Tibial nerve (tissue), 4 donors: Measurements from ENCODE around the gene MYOZ3. TPM values are rescaled to one million over a fixed set of nuclear protein-coding genes. Genes with fewer than 3 reads are reported as not detected.

Experiments used
- DNase-seq, 2 donors: peaks; one replicate each; pipeline ENCODE4 v3.0.0-alpha.2; 2019; ENCODE audit warnings: low spot score in 2 of 2
- H3K27ac ChIP-seq, 4 donors: fragments of 200-600 bp; sonication (generic) in 3 of 4; one replicate each; pipeline ENCODE4 v1.5.1; 2017 to 2019; ENCODE audit warnings: mild to moderate bottlenecking in 1 of 4
- H3K27me3 ChIP-seq, 2 donors: fragments of 200-600 bp; sonication (generic) in 1 of 2; one replicate each; pipeline versions ENCODE4 v1.5.1 to v1.6.0; 2017 to 2019
- H3K36me3 ChIP-seq, 3 donors: fragments of 200-600 bp; sonication (generic); one replicate each; pipeline ENCODE4 v1.5.1; 2018 to 2019
- H3K4me1 ChIP-seq, 4 donors: fragments of 200-600 bp; sonication (generic) in 3 of 4; one replicate each; pipeline ENCODE4 v1.5.1; 2017 to 2019
- H3K4me3 ChIP-seq, 4 donors: fragments of 200-600 bp; sonication (generic) in 3 of 4; one replicate each; pipeline ENCODE4 v1.5.1; 2017 to 2019; ENCODE audit warnings: mild to moderate bottlenecking in 1 of 4, moderate library complexity in 1 of 4
- H3K9me3 ChIP-seq, 4 donors: fragments of 200-600 bp; sonication (generic) in 3 of 4; one replicate each; pipeline ENCODE4 v1.5.1; 2017 to 2019
- EP300 ChIP-seq, 2 donors: sonication (generic); formaldehyde crosslinking; IDR thresholded peaks; one replicate each; pipeline ENCODE4 v1.6.1; 2017; ENCODE audit warnings: antibody characterized with exemption in 2 of 2, mild to moderate bottlenecking in 1 of 2
- POLR2A ChIP-seq, 2 donors: fragments of 450-650 bp; IDR thresholded peaks; one replicate each; pipeline ENCODE4 v1.6.1; 2017; ENCODE audit warnings: antibody characterized with exemption in 2 of 2, mild to moderate bottlenecking in 2 of 2, moderate library complexity in 2 of 2
- WGBS, 2 donors: methylation state at CpG; one replicate each; pipeline ENCODE4 v1.1.5; 2018; 5-methylcytosine and 5-hydroxymethylcytosine counted together
- total RNA-seq, 4 donors: library from RNA; depleted of rRNA; stranded (reverse); fragments of >200 nt; gene quantifications; one replicate each; pipeline ENCODE4 v1.1.0, GENCODE V29; 2016
- TF ChIP-seq, protein P1 (sequence below), 5 experiments: fragments of 200-600 bp in 3 of 5; fragments of 450-650 bp in 2 of 5; sonication (generic) in 3 of 5; IDR thresholded peaks; one replicate each; pipeline ENCODE4 v1.5.1; 2016 to 2019; ENCODE audit warnings: antibody characterized with exemption in 5 of 5, mild to moderate bottlenecking in 3 of 5, moderate library complexity in 2 of 5

The MYOZ3 gene
- total RNA-seq, 4 donors from 2014 or later, result 0.30 to 9.0 (median 4.6) TPM

DNA sequence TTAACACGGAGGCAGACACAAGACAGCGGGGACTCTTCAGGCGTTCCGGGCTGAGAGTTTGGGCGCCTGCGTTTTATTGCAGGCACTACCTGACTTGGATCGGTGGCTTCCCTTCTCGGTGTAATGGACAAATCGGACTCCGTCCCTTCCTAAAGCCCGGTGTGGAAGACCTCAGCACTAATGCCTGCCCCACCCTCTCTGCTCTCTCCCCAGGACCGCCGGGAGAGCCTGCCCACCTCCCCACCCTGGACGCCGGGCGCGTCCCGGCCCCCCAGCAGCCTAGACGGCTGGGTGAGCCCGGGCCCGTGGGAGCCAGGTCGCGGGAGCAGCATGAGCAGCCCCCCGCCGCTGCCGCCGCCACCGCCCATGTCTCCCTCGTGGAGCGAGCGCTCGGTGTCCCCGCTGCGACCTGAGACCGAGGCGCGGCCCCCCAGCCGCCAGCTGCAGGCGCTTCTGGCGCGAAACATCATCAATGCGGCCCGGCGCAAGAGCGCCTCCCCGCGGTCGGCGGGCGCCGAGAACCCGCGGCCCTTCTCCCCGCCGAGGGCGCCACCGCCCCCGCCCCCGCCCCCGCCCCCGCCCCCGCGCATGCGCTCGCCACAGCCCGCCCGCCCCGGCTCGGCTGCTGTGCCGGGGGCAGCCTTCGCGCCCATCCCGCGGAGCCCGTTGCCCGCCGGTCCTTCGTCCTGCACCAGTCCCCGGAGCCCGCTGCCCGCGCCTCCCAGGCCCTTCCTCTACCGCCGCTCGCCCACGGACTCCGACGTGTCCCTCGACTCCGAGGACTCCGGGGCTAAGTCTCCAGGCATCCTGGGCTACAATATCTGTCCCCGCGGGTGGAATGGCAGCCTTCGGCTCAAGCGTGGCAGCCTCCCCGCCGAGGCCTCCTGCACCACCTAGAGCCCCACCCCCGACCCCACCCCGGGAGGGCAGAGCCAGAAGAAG lies 4.6 kb upstream of the MYOZ3 start:
- DNase-seq, result no peak
- Histone ChIP-seq H3K27ac (peak overlapping the region; percentile 65 to 85 (median 80)), H3K4me3 (peak overlapping the region; percentile 28 to 66 (median 62)), H3K27me3 (no peaks in the 10 kb centered on the region), H3K36me3 (no peaks in the 10 kb centered on the region), H3K4me1 (peaks cover 0 to 94% (median 39%) of the 10 kb centered on the region in 4 donors), H3K9me3 (no peaks in the 10 kb centered on the region)
- TF ChIP-seq POLR2A (IDR thresholded peaks at IDR 0.05) (no peak), EP300 (IDR thresholded peaks at IDR 0.05) (peak in 1 of 2 donors; percentile 45)
- TF ChIP-seq, protein P1, sequence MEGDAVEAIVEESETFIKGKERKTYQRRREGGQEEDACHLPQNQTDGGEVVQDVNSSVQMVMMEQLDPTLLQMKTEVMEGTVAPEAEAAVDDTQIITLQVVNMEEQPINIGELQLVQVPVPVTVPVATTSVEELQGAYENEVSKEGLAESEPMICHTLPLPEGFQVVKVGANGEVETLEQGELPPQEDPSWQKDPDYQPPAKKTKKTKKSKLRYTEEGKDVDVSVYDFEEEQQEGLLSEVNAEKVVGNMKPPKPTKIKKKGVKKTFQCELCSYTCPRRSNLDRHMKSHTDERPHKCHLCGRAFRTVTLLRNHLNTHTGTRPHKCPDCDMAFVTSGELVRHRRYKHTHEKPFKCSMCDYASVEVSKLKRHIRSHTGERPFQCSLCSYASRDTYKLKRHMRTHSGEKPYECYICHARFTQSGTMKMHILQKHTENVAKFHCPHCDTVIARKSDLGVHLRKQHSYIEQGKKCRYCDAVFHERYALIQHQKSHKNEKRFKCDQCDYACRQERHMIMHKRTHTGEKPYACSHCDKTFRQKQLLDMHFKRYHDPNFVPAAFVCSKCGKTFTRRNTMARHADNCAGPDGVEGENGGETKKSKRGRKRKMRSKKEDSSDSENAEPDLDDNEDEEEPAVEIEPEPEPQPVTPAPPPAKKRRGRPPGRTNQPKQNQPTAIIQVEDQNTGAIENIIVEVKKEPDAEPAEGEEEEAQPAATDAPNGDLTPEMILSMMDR (IDR thresholded peaks at IDR 0.05), result peak; percentile 75 to 95 (median 89)
- 6 to 12% methylated on average over 21 to 50 of the region's 99 CpGs for WGBS, 2 donors

DNA sequence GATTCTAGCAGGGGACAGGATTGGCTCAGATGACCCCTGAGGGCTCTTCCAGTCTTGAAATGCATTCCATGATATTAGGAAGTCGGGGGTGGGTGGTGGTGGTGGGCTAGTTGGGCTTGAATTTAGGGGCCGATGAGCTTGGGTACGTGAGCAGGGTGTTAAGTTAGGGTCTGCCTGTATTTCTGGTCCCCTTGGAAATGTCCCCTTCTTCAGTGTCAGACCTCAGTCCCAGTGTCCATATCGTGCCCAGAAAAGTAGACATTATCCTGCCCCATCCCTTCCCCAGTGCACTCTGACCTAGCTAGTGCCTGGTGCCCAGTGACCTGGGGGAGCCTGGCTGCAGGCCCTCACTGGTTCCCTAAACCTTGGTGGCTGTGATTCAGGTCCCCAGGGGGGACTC lies 2.9 kb upstream of the MYOZ3 start:
- no peak for DNase-seq
- no peaks in the 10 kb centered on the region for H3K9me3 ChIP-seq
- 84 to 88% methylated on average over 4 of the region's 4 CpGs for WGBS, 2 donors

DNA sequence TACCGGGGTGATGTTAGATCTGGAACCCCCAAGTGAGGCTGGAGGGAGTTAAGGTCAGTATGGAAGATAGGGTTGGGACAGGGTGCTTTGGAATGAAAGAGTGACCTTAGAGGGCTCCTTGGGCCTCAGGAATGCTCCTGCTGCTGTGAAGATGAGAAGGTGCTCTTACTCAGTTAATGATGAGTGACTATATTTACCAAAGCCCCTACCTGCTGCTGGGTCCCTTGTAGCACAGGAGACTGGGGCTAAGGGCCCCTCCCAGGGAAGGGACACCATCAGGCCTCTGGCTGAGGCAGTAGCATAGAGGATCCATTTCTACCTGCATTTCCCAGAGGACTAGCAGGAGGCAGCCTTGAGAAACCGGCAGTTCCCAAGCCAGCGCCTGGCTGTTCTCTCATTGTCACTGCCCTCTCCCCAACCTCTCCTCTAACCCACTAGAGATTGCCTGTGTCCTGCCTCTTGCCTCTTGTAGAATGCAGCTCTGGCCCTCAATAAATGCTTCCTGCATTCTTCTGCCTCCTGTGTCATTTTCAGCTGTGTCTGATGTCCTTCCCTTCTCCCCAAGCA lies 2.3 kb upstream of the MYOZ3 start:
- no peak for DNase-seq
- Histone ChIP-seq H3K9me3 (no peaks in the 10 kb centered on the region), H3K27me3 (no peaks in the 10 kb centered on the region), H3K4me1 (peaks cover 0 to 80% (median 19%) of the 10 kb centered on the region in 4 donors), H3K27ac (peak overlapping the region in 2 of 4 donors; percentile 42 to 85), H3K36me3 (no peaks in the 10 kb centered on the region), H3K4me3 (no peak overlapping the region)
- TF ChIP-seq EP300 (IDR thresholded peaks at IDR 0.05), result no peak
- no peak for TF ChIP-seq POLR2A (IDR thresholded peaks at IDR 0.05)
- TF ChIP-seq, protein P1 (IDR thresholded peaks at IDR 0.05), result no peak
- 26 to 74% methylated on average over 3 of the region's 3 CpGs for WGBS, 2 donors

More for the DNA sequence above, 2.9 kb upstream of the MYOZ3 start:
- TF ChIP-seq, protein P1 (IDR thresholded peaks at IDR 0.05), result no peak
- TF ChIP-seq POLR2A (IDR thresholded peaks at IDR 0.05), result no peak
- no peak for TF ChIP-seq EP300 (IDR thresholded peaks at IDR 0.05)
- H3K27ac ChIP-seq, result peak overlapping the region in 2 of 4 donors; percentile 42 to 85
- no peaks in the 10 kb centered on the region for H3K27me3 ChIP-seq
- no peaks in the 10 kb centered on the region for H3K36me3 ChIP-seq
- H3K4me3 ChIP-seq, result no peak overlapping the region
- peaks cover 0 to 85% (median 24%) of the 10 kb centered on the region in 4 donors for H3K4me1 ChIP-seq

DNA sequence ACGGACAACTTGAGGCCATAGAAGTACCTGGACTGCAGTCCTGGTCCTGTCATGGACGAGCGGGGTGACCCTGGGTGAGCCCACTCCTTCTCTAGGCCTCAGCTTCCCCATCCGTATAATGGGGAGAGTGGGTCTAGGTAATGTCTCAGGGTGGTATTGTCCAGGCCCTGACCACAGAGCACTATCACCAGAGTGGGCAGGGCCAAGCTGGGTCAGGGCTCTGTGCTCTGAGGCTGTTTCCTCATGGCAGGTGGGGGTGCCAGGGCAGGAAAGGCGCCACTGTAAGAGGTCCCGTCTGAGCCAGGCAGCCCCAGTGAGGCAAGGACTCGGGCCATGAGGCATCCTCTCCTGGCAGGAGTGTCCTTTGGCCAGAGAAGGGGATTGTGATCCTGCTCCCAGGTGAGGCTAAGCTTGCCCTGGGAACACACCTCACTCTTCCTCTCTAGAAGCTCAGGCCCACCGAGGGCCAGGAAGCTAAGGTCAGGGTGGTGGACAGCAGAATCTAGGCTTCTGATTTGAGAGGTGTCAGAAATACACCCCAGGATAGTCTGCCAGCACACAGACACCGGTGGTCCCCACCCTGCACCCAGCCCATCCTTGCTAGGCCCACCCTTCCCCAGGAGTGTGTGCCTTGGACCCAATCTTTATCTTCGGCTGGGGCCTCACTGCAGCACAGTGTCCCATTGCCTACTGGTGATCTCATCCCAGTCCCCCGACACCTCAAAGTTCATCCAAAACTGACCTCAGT lies 1.5 kb upstream of the MYOZ3 start:
- Histone ChIP-seq H3K36me3 (no peaks in the 10 kb centered on the region), H3K4me1 (peaks cover 0 to 75% (median 17%) of the 10 kb centered on the region in 4 donors), H3K9me3 (no peaks in the 10 kb centered on the region), H3K4me3 (no peak overlapping the region), H3K27ac (peak overlapping the region in 2 of 4 donors; percentile 74 to 85), H3K27me3 (no peaks in the 10 kb centered on the region)
- no peak for DNase-seq
- TF ChIP-seq, protein P1 (IDR thresholded peaks at IDR 0.05), result no peak
- no peak for TF ChIP-seq POLR2A (IDR thresholded peaks at IDR 0.05)
- no peak for TF ChIP-seq EP300 (IDR thresholded peaks at IDR 0.05)
- WGBS, 2 donors, result 74 to 77% methylated on average over 8 to 10 of the region's 11 CpGs
